ENCODE measurements around the gene CCNJL.

DNA sequence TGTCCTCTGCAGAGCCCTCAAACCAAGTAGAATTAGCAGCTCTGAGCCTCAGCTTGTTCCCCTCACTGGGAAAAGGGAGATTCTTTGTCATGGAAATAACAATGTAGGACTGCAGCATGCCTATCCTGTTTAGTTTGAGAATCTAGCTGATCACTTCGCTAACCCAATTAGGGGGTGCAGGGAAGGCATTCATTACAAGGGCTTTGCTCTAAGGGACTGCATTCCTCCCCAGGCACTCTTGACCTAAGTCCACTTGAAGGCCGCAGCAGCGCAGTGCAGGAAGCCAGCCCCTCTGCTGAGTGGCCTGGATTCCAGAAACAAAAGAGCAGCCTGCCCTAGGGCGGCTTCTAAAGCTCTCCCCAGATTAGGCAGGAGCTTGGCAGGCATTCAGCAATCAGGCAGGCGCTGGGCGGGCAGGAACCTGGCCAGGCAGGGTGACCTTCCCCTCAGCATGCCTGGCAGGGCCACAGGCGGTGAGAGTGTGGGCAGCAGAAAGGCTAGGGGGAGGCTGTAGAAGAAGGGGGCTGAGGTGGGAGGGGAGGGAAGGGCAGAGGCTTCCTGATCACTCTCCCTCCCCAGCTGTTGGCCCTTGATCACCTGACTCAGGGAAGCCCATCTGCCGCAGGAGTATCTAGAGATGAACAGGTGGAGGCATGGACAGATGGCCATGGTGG is 24.8 kb downstream of the CCNJL start:
- TF ChIP-seq SUZ12 (IDR thresholded peaks at IDR 0.05) (no peak), SP1 (IDR thresholded peaks at IDR 0.05) (no peak), FOXM1 (IDR thresholded peaks at IDR 0.05; ENCODE audit: borderline replicate concordance) (no peak), FOXK2 (IDR thresholded peaks at IDR 0.05) (no peak), ARNT (IDR thresholded peaks at IDR 0.05) (no peak), FOXA1 (IDR thresholded peaks at IDR 0.05) (no peak)

Measured in HEK293T (cell line).